LNCaP clone FGC (cell line): ENCODE results near the gene GPHN.

Experiments used
- DNase-seq: peaks from one replicate; pipeline ENCODE4 v3.0.0-alpha.2; 2011; ENCODE audit warnings: low read depth
- H3K4me3 ChIP-seq: 2 replicates; pipeline ENCODE4 v1.5.1; 2011; ENCODE audit warnings: mild to moderate bottlenecking, low read depth, low read length, control low read depth
- CTCF ChIP-seq: IDR thresholded peaks from 2 replicates; pipeline ENCODE4 v1.5.1; 2012; ENCODE audit warnings: mild to moderate bottlenecking; ENCODE audit not compliant: control insufficient read depth, insufficient read depth; ENCODE audit errors: extremely low read depth

GPHN gene

GRCh38 chr14:66473223-66473622, 34.7 kb upstream of the GPHN start:
- DNase-seq: no peak
- no peak for TF ChIP-seq CTCF
- no peak overlapping the region for H3K4me3 ChIP-seq

- no peak overlapping the region for H3K4me3 ChIP-seq
- no peak for TF ChIP-seq CTCF
- DNase-seq: no peak
Observed at GRCh38 chr14:66476964-66477363, 31.0 kb upstream of the GPHN start.

- TF ChIP-seq CTCF: no peak
- no peak for DNase-seq
- no peak overlapping the region for H3K4me3 ChIP-seq
Observed at GRCh38 chr14:66477567-66477966, 30.4 kb upstream of the GPHN start.

- no peak overlapping the region for H3K4me3 ChIP-seq
- DNase-seq: no peak
- no peak for TF ChIP-seq CTCF
Observed at GRCh38 chr14:66482873-66483272, 25.1 kb upstream of the GPHN start.

- DNase-seq: no peak
- H3K4me3 ChIP-seq: no peak overlapping the region
- no peak for TF ChIP-seq CTCF
Observed at GRCh38 chr14:66483322-66483721, 24.6 kb upstream of the GPHN start.

GRCh38 chr14:66485029-66485428, 22.9 kb upstream of the GPHN start:
- no peak overlapping the region for H3K4me3 ChIP-seq
- DNase-seq: no peak
- no peak for TF ChIP-seq CTCF

GRCh38 chr14:66485910-66486421, 22.0 kb upstream of the GPHN start, which contains the start of gene CCDC196:
Gene CCDC196 (plus strand): TSS chr14:66486371. CDS start chr14:66486503, 132 bp downstream.
- no peak within 1 kb of the TSS for H3K4me3 ChIP-seq
- DNase-seq: no peak
- TF ChIP-seq CTCF: no peak
